K562 (cell line): ENCODE measurements around the gene ZNF785. TPM values are rescaled to one million over a fixed set of nuclear protein-coding genes. Genes with fewer than 3 reads are reported as not detected.
A peak's percentile ranks its signal among the peaks of the same experiment; 100 is the strongest.

Source experiments
- CHCHD3 ChIP-seq: fragments of 250-450 bp; sonication (Bioruptor Pico); IDR thresholded peaks from 2 replicates; pipeline ENCODE4 v2.1.2; 2022; ENCODE audit warnings: mild to moderate bottlenecking
- DPF2 ChIP-seq: fragments of 450-650 bp; IDR thresholded peaks from 2 replicates; pipeline ENCODE4 v1.6.1; 2016
- E2F3 ChIP-seq: fragments of 250-450 bp; sonication (Bioruptor Pico); IDR thresholded peaks from 2 replicates; pipeline ENCODE4 v1.4.0; 2020; ENCODE audit warnings: mild to moderate bottlenecking
- FOXK1 ChIP-seq: sonication (generic); formaldehyde crosslinking; IDR thresholded peaks from 2 replicates; pipeline ENCODE4 v1.8.0; 2022; ENCODE audit warnings: missing genetic modification reagents, mild to moderate bottlenecking, borderline replicate concordance
- HDAC1 ChIP-seq, 2 experiments: fragments of 450-650 bp; IDR thresholded peaks; 2 replicates each; pipeline ENCODE4 v1.6.1; 2016 to 2017; ENCODE audit warnings: inconsistent platforms in 1 of 2, mild to moderate bottlenecking in 1 of 2, moderate library complexity in 1 of 2
- HMG20B ChIP-seq: fragments of 250-450 bp; sonication (Bioruptor Pico); IDR thresholded peaks from 2 replicates; pipeline ENCODE4 v1.5.0; 2021; ENCODE audit warnings: mild to moderate bottlenecking
- MCM5 ChIP-seq: fragments of 450-650 bp; IDR thresholded peaks from 2 replicates; pipeline ENCODE4 v1.6.1; 2016; ENCODE audit warnings: low read depth
- MED1 ChIP-seq: sonication (generic); formaldehyde crosslinking; IDR thresholded peaks from 2 replicates; pipeline ENCODE4 v1.8.1; 2023; ENCODE audit warnings: missing genetic modification reagents, borderline replicate concordance
- MEIS2 ChIP-seq: fragments of 450-650 bp; IDR thresholded peaks from 2 replicates; pipeline ENCODE4 v1.6.1; 2014; ENCODE audit warnings: mild to moderate bottlenecking; ENCODE audit not compliant: partially characterized antibody
- NCOA1 ChIP-seq: fragments of 450-650 bp; IDR thresholded peaks from 2 replicates; pipeline ENCODE4 v1.6.1; 2016; ENCODE audit warnings: low read depth
- NR2C1 ChIP-seq, 2 experiments: fragments of 450-650 bp; IDR thresholded peaks; 2 replicates each; pipeline ENCODE4 v1.6.1; 2017; ENCODE audit warnings: mild to moderate bottlenecking in 2 of 2, antibody characterized with exemption in 1 of 2, inconsistent platforms in 1 of 2, missing compliant biosample characterization in 1 of 2, missing genetic modification characterization in 1 of 2
- POLR2A ChIP-seq: fragments of 450-650 bp; conservative IDR thresholded peaks from 2 replicates; pipeline ENCODE4 v1.6.1; 2016
- PTBP1 ChIP-seq: fragments of 200-400 bp; formaldehyde crosslinking; IDR thresholded peaks from 2 replicates; pipeline ENCODE4 v1.6.1; 2017; ENCODE audit warnings: low read depth, low read length
- SETDB1 ChIP-seq: IDR thresholded peaks from one replicate; pipeline ENCODE4 v1.6.1; 2012; ENCODE audit warnings: low read length, control low read depth, inconsistent platforms
- SMARCB1 ChIP-seq: IDR thresholded peaks from 2 replicates; pipeline ENCODE4 v1.6.1; 2011; ENCODE audit warnings: improper control_type of control experiment, low read depth; ENCODE audit not compliant: insufficient read length
- XRCC3 ChIP-seq: fragments of 450-650 bp; IDR thresholded peaks from 2 replicates; pipeline ENCODE4 v1.6.1; 2017; ENCODE audit warnings: mild to moderate bottlenecking, moderate library complexity
- ZFX ChIP-seq: sonication (generic); formaldehyde crosslinking; IDR thresholded peaks from 2 replicates; pipeline ENCODE4 v1.8.0; 2022; ENCODE audit warnings: mild to moderate bottlenecking, missing genetic modification reagents, moderate library complexity
- ZKSCAN1 ChIP-seq: fragments of 150-350 bp; IDR thresholded peaks from 2 replicates; pipeline ENCODE4 v1.6.1; 2016; ENCODE audit warnings: low read depth, low read length
- ZNF239 ChIP-seq: fragments of 250-450 bp; sonication (Bioruptor Pico); IDR thresholded peaks from 2 replicates; pipeline ENCODE4 v1.4.0; 2020; ENCODE audit warnings: mild to moderate bottlenecking
- ZNF699 ChIP-seq: fragments of 250-450 bp; sonication (Bioruptor Pico); IDR thresholded peaks from 2 replicates; pipeline ENCODE4 v1.8.0; 2021; ENCODE audit warnings: mild to moderate bottlenecking, moderate library complexity; ENCODE audit not compliant: insufficient replicate concordance
- ZNF75A ChIP-seq: fragments of 450-650 bp; formaldehyde crosslinking; IDR thresholded peaks from 2 replicates; pipeline ENCODE4 v1.4.0; 2020; ENCODE audit warnings: mild to moderate bottlenecking
- polyA plus RNA-seq, 8 experiments: library from polyadenylated mRNA; depleted of rRNA in 4 of 8; stranded (reverse) in 5 of 8; unstranded in 3 of 8; fragments of >200 nt; fragmentation: Nextera tagmentation in 2 of 8; fragmentation: Illumina TruSeq in 1 of 8; extraction: Ambion mirVana in 2 of 8; extraction: Trizol in 1 of 8; gene quantifications; 2 replicates each; pipeline versions ENCODE4 v1.2.1 to v1.2.3, GENCODE V29; 2011 to 2014; ENCODE audit warnings: inconsistent platforms in 1 of 8, missing spikeins in 1 of 8
- total RNA-seq, 7 experiments: library from RNA; depleted of rRNA in 6 of 7; stranded (reverse); fragments of >200 nt in 6 of 7; fragmentation: Illumina TruSeq in 2 of 7; extraction: Trizol in 2 of 7; gene quantifications; 2 replicates each; pipeline versions ENCODE4 v1.2.1 to v1.2.3, GENCODE V29; 2011 to 2021; ENCODE audit warnings: low replicate concordance in 1 of 7
- TF ChIP-seq, protein P1 (sequence below): fragments of 450-650 bp; IDR thresholded peaks from 2 replicates; pipeline ENCODE4 v1.6.1; 2016
- TF ChIP-seq, protein P2 (sequence below): fragments of 250-450 bp; sonication (Bioruptor Pico); IDR thresholded peaks from 2 replicates; pipeline ENCODE4 v1.9.0; 2021; ENCODE audit warnings: mild to moderate bottlenecking
- TF ChIP-seq, protein P3 (sequence below): fragments of 250-450 bp; sonication (Bioruptor Pico); IDR thresholded peaks from 2 replicates; pipeline ENCODE4 v1.4.0; 2020; ENCODE audit warnings: borderline replicate concordance
- TF ChIP-seq, protein P4 (sequence below): fragments of 250-450 bp; sonication (Bioruptor Pico); IDR thresholded peaks from 2 replicates; pipeline ENCODE4 v1.9.0; 2021; ENCODE audit warnings: mild to moderate bottlenecking, inconsistent platforms
- TF ChIP-seq, protein P5 (sequence below): sonication (generic); formaldehyde crosslinking; IDR thresholded peaks from 2 replicates; pipeline ENCODE4 v1.8.1; 2022; ENCODE audit warnings: missing genetic modification reagents

Gene ZNF785
- total and polyA plus RNA-seq, 9 of the 15 experiments (the other 6 are each of a cell fraction or from before 2014, with no cell fraction given): 0.64 to 11.0 (median 6.4) TPM

DNA sequence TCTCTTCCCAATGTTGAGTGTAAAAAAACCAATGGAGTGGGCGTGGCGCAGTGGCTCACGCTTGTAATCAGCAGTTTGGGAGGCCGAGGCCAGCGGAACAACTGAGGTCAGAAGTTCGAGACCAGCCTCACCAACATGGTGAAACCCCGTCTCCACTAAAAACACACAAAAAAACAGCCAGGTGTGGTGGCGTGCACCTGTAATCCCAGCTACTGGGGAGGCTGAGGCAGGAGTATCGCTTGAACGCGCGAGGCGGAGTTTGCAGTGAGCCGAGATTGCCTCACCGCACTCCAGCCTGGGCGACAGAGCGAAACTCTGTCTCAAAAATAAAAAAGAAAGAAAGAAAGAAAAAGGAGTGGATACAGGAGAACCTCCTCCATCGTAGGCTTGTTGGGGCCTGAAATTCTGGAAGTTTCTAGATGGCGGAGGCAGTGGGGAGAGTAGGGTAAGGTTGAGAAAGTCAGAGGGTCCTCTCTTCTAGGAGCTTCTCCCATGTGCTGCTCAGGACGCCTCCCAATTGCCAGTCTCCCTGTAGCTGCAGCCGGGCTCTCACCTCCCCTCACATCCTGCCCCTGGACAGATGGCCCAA lies 26.6 kb downstream of the ZNF785 start (continued):
- TF ChIP-seq MEIS2 (no peak), SETDB1 (no peak), HMG20B (CRISPR knock-in tag) (no peak), ZKSCAN1 (no peak), NCOA1 (no peak; the same call in 1 of the 2 replicates), ZNF699 (CRISPR knock-in tag) (no peak), XRCC3 (no peak), DPF2 (peak; percentile 73; the same call in 1 of the 2 replicates), NR2C1 (IDR thresholded peaks at IDR 0.05) (no peak), NR2C1 (tag; IDR thresholded peaks at IDR 0.05) (no peak), MED1 (CRISPR knock-in tag) (no peak), HDAC1 (IDR thresholded peaks at IDR 0.05) (peak in 1 of 2 experiments; percentile 63; a peak in 2 of 4 replicates), SMARCB1 (no peak), ZFX (no peak), POLR2A (no peak), ZNF239 (CRISPR knock-in tag) (no peak), CHCHD3 (CRISPR knock-in tag) (no peak), MCM5 (no peak), FOXK1 (CRISPR knock-in tag) (0 out of 2 replicates have a peak, but pooled peaks have one; percentile 48), ZNF75A (CRISPR knock-in tag) (no peak), PTBP1 (no peak), E2F3 (no peak)
- TF ChIP-seq, protein P1, sequence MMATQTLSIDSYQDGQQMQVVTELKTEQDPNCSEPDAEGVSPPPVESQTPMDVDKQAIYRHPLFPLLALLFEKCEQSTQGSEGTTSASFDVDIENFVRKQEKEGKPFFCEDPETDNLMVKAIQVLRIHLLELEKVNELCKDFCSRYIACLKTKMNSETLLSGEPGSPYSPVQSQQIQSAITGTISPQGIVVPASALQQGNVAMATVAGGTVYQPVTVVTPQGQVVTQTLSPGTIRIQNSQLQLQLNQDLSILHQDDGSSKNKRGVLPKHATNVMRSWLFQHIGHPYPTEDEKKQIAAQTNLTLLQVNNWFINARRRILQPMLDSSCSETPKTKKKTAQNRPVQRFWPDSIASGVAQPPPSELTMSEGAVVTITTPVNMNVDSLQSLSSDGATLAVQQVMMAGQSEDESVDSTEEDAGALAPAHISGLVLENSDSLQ: no peak
- TF ChIP-seq, protein P2, sequence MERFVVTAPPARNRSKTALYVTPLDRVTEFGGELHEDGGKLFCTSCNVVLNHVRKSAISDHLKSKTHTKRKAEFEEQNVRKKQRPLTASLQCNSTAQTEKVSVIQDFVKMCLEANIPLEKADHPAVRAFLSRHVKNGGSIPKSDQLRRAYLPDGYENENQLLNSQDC (CRISPR knock-in tag): no peak
- TF ChIP-seq, protein P3, sequence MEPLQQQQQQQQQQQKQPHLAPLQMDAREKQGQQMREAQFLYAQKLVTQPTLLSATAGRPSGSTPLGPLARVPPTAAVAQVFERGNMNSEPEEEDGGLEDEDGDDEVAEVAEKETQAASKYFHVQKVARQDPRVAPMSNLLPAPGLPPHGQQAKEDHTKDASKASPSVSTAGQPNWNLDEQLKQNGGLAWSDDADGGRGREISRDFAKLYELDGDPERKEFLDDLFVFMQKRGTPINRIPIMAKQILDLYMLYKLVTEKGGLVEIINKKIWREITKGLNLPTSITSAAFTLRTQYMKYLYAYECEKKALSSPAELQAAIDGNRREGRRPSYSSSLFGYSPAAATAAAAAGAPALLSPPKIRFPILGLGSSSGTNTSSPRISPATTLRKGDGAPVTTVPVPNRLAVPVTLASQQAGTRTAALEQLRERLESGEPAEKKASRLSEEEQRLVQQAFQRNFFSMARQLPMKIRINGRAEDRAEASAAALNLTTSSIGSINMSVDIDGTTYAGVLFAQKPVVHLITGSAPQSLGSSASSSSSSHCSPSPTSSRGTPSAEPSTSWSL: no peak
- TF ChIP-seq, protein P4, sequence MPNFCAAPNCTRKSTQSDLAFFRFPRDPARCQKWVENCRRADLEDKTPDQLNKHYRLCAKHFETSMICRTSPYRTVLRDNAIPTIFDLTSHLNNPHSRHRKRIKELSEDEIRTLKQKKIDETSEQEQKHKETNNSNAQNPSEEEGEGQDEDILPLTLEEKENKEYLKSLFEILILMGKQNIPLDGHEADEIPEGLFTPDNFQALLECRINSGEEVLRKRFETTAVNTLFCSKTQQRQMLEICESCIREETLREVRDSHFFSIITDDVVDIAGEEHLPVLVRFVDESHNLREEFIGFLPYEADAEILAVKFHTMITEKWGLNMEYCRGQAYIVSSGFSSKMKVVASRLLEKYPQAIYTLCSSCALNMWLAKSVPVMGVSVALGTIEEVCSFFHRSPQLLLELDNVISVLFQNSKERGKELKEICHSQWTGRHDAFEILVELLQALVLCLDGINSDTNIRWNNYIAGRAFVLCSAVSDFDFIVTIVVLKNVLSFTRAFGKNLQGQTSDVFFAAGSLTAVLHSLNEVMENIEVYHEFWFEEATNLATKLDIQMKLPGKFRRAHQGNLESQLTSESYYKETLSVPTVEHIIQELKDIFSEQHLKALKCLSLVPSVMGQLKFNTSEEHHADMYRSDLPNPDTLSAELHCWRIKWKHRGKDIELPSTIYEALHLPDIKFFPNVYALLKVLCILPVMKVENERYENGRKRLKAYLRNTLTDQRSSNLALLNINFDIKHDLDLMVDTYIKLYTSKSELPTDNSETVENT: no peak
- TF ChIP-seq, protein P5, sequence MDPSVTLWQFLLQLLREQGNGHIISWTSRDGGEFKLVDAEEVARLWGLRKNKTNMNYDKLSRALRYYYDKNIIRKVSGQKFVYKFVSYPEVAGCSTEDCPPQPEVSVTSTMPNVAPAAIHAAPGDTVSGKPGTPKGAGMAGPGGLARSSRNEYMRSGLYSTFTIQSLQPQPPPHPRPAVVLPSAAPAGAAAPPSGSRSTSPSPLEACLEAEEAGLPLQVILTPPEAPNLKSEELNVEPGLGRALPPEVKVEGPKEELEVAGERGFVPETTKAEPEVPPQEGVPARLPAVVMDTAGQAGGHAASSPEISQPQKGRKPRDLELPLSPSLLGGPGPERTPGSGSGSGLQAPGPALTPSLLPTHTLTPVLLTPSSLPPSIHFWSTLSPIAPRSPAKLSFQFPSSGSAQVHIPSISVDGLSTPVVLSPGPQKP (CRISPR knock-in tag): no peak
